ENCODE data around the gene PBX3. TPM values are rescaled to one million over a fixed set of nuclear protein-coding genes. Genes with fewer than 3 reads are reported as not detected.

PBX3 gene
- total RNA-seq, 1 donor from 2014 or later: 23.6 TPM

DNA sequence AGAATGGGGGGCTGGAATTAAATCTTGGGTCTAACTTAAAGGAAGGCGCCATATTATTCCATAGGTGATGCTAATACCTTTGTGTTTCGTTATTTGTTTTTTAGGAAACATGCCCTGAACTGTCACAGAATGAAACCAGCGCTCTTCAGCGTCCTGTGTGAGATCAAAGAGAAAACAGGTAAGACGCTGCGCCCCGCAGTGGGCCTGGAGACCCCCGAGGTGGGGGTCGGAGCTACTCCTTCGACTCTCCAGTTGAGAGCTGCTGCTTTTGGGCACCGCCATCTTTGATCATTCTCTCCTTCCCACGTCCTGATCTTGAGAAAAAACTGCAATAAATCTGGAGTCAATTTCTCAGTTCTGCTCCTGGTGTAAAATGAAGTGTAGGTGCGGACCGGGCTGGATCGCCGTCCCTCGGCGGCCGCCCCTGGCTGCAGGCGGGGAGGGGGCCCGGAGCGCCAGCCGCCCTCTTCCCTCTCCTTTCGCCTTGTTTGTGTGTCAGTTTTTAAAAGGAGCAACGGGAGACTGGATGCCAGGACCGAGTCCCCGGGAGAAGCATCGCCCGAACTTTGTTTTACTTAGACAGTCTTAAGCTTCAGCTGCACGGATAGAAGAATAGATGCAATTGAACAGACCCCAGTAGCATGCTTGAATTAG lies 1.4 kb downstream of the PBX3 start:
- no peak for DNase-seq (ENCODE audit: extremely low read depth, low read depth, low spot score)

DNA sequence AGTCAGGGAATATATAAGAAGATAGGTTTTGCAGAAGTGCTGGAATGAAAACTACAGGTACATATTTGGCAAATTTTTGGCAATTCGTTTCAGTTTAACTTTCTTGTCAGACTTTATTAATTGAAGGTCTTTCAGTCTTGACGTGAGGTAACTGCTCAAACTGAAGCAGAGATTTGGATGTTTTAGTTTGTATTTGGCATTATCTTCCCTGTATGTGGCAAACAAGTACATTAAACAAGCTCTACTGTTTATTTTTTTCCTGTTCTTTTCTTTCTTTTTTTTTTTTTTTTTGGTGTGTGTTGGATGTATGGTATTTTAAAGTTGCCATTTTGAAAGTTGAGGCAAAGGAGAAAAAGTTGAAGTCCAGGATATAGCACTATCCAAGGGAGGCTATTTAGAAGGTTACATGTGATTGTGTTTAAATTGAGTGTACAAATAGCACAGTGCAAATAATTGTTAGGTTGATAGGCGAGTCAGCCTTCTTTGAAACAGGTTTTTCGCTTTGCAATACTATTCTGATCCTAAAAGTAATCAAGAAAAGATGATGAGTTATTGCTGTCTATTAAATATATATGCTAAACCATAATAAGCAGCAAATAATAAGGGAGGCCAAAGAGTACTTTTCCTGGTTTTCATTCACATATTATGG lies 2.2 kb downstream of the PBX3 start:
- no peak for DNase-seq (ENCODE audit: extremely low read depth, low read depth, low spot score)

DNA sequence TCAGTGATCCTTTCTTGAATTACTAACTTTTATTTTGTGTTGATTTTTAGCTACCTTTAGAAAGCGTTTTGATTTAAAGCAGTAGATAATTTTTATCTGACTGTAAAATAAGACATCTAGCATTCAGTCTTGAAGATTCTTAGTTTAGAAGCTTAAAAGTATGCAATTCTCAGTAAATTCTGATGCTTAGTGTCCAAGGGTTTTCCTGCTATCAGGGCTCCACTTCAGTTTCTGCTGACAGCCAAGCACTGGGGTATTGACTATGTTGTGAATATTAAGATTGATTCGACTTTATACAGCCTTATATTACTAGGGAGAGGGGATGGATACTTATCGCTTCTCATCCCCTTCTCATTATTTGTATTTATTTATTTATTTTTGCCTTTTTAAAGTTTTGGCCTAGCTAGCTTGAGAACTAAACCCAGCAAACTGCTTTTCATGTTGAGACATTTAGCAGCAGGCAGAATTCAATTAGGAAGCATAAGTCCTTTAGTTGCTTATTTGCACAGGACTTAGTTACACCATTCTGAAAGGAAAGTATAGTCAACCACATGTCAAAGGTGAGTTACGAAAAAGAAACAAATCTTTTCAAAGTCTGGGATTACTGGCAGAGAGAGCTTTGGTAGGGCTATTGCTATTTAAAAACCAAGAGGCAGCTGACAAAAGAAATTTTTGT lies 2.9 kb downstream of the PBX3 start:
- no peak for DNase-seq (ENCODE audit: extremely low read depth, low read depth, low spot score)

GRCh38 chr9:125750627-125751011 lies 3.4 kb downstream of the PBX3 start:
- DNase-seq (ENCODE audit: extremely low read depth, low read depth, low spot score): no peak

GRCh38 chr9:125752070-125752628 lies 5.0 kb downstream of the PBX3 start:
- DNase-seq (ENCODE audit: extremely low read depth, low read depth, low spot score): no peak

DNA sequence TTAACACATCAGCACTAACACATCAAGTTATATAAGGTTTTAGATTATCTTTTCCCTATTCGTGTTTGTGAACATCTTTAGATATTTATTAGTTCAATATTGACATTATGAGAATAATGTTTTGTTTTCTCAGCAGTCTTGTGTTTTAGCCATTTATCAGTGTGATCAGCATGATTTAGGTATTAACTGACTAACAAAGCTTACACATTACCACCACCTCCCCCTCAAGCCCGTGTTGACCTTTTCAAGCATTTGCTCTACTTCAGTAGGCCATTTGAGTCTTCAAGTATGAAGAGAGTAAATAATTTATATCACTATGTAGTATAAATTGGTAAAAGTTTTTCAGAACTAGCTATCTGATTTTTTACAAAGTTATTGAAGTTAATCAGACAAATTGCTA lies 6.9 kb downstream of the PBX3 start:
- no peak for DNase-seq (ENCODE audit: extremely low read depth, low read depth, low spot score)

DNA sequence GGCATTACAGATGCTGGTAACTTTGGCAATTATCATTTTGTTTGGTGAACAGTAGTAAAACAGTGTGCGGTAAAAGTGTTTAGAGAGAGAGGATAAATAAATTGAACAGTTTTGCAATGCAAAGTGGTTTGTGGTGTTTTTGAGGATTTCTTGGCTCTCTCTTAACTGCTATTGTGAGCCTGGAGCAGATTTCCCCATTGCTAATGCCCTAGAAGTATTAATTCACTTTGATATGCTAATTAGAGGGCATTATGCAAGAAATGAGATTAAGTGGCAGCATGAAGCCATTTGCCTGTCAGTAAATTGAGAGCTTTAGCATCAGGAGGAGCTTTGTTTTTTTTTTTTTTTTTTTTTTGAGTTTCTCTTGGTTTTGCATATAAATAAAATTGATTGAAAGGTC lies 8.2 kb downstream of the PBX3 start:
- DNase-seq (ENCODE audit: extremely low read depth, low read depth, low spot score): no peak

GRCh38 chr9:125756518-125756917 lies 9.3 kb downstream of the PBX3 start:
- DNase-seq (ENCODE audit: extremely low read depth, low read depth, low spot score): no peak

DNA sequence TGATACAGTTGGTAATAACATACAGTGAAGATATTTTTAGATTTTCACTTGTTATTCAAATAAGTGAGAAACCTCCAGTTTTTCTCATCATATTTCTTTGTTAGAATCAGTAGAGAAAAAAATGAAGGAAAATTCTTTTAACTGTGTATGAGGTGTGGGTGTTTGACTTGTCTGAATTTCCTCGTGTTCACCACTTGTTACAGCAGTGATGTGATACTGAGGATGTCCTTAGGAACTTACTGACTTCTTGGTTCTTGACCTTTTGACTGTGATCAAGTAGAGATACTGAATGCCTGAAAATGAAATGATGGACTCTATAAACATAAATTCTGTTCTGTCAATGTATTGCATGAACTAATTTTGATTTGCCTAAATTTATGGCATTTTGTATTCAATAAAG lies 10.7 kb downstream of the PBX3 start:
- no peak for DNase-seq (ENCODE audit: extremely low read depth, low read depth, low spot score)

GRCh38 chr9:125758986-125759763 lies 12.0 kb downstream of the PBX3 start:
- no peak for DNase-seq (ENCODE audit: extremely low read depth, low read depth, low spot score)

DNA sequence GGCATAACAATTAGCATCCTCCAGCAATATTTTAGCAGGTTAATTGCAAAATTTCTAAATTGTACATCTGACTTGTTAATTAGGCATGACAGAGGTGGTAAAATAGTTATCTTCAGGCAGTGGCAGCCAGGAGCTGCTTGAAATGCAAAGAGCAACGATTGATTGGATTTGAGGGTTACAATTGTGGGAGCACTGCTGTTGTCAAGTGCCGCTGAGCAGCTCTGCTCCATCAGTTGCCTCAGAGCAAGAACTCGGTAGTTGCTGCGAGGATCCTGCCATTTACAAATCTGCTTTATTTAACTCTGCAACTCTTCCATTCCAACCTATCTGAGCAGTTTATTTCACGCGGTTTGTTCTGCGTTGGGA lies 12.6 kb downstream of the PBX3 start:
- DNase-seq (ENCODE audit: extremely low read depth, low read depth, low spot score): no peak

- no peak for DNase-seq (ENCODE audit: extremely low read depth, low read depth, low spot score)
Observed at GRCh38 chr9:125760537-125760936, 13.4 kb downstream of the PBX3 start.

- no peak for DNase-seq (ENCODE audit: extremely low read depth, low read depth, low spot score)
Observed at GRCh38 chr9:125761676-125762450, 14.7 kb downstream of the PBX3 start.

DNA sequence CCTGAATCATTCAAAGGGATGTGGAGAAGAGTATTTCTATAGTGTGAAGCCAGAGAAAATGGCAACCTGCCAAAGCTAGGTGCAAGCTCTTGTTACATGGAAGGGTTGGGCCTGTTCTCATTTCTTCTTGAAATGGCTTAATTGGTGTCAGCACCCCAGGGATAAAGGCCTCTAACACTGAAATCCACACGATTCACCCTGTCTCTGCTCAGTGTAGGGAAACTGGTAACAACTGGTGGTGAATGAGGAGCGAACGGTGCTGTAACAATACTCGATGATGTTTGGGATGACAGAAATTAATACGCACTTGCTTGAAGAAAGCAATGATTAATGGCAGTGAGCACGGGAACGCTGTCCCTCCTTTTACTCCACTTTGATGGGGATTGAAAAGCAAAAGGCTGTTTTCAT lies 16.2 kb downstream of the PBX3 start:
- no peak for DNase-seq (ENCODE audit: extremely low read depth, low read depth, low spot score)

DNA sequence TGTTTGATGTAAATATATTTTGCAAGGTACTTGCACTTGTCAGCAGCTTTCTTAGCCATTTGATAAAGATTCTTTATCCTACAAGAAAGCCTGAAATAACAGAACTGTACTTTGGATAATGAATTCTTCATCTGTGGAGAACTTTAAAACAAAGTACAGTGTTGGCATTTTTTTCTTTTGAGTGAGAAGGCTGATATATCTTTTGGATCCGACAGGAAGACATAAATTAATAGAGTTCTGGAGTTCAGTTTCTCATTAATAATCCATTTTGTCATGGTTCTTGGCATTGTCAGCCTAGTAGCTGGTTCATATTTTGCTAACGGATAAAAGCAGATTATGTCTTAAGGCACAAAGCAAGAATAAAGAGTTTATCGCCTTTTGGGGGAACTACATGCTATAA lies 17.0 kb downstream of the PBX3 start:
- DNase-seq (ENCODE audit: extremely low read depth, low read depth, low spot score): no peak

- DNase-seq (ENCODE audit: extremely low read depth, low read depth, low spot score): no peak
Observed at GRCh38 chr9:125766468-125767221, 19.5 kb downstream of the PBX3 start.

- no peak for DNase-seq (ENCODE audit: extremely low read depth, low read depth, low spot score)
Observed at GRCh38 chr9:125767349-125767748, 20.2 kb downstream of the PBX3 start.

DNA sequence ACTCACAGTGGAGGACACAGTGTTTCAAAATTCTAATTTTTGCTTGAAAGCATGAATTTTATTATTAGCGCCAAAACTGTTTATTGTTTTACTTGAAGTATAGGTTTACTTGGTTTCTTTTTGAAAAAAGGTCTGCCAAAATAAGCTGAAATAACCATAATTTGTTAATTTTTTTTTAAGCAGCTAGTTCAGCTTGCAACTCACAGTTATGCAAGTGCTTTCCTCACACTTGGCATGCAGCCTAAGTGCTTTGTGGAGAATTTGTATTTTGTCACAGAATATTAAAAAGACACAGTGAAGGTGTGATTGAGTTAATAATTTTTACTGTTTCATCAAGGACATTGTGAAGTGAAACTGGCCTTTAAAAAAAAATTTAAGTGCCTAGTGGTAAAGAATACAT lies 21.6 kb downstream of the PBX3 start:
- DNase-seq (ENCODE audit: extremely low read depth, low read depth, low spot score): no peak

GRCh38 chr9:125771037-125771436 lies 23.9 kb downstream of the PBX3 start:
- no peak for DNase-seq (ENCODE audit: extremely low read depth, low read depth, low spot score)

GRCh38 chr9:125772740-125773139 lies 25.6 kb downstream of the PBX3 start:
- DNase-seq (ENCODE audit: extremely low read depth, low read depth, low spot score): no peak
